HUES48 (cell line): Measurements from ENCODE around the gene WFDC1.

ENCODE experiments used
- H3K27ac ChIP-seq: one replicate; pipeline ENCODE4 v1.7.0; 2013; ENCODE audit warnings: low read depth, low read length, inconsistent platforms
- H3K27me3 ChIP-seq: 2 replicates; pipeline ENCODE4 v1.6.1; 2013; ENCODE audit warnings: mild to moderate bottlenecking, low read length; ENCODE audit not compliant: control insufficient read depth, insufficient read depth
- H3K36me3 ChIP-seq: 2 replicates; pipeline ENCODE4 v1.6.1; 2013; ENCODE audit warnings: low read length; ENCODE audit not compliant: control insufficient read depth, insufficient read depth
- H3K4me1 ChIP-seq: 2 replicates; pipeline ENCODE4 v1.6.1; 2013; ENCODE audit warnings: mild to moderate bottlenecking, low read length; ENCODE audit not compliant: control insufficient read depth, insufficient read depth
- H3K4me3 ChIP-seq: 2 replicates; pipeline ENCODE4 v1.5.1; 2013; ENCODE audit warnings: mild to moderate bottlenecking, low read depth, low read length
- H3K9ac ChIP-seq: 2 replicates; pipeline ENCODE4 v1.6.1; 2013; ENCODE audit warnings: mild to moderate bottlenecking, low read depth, low read length, moderate library complexity
- H3K9me3 ChIP-seq: 2 replicates; pipeline ENCODE4 v1.6.1; 2013; ENCODE audit warnings: low read length; ENCODE audit not compliant: control insufficient read depth, insufficient read depth

Gene WFDC1

GRCh38 chr16:84294531-84295142, at the start of gene WFDC1:
Gene WFDC1 (plus strand): TSS chr16:84294878. CDS start chr16:84294972, 94 bp downstream.
- H3K4me1 ChIP-seq, result peaks cover 30% of the 10 kb centered on the region
- no peak within 1 kb of the TSS for H3K9ac ChIP-seq
- no peaks in the 10 kb centered on the region for H3K36me3 ChIP-seq
- H3K9me3 ChIP-seq, result no peaks in the 10 kb centered on the region
- H3K27ac ChIP-seq, result no peak within 1 kb of the TSS
- no peak within 1 kb of the TSS for H3K4me3 ChIP-seq
- H3K27me3 ChIP-seq, result peaks cover 8% of the 10 kb centered on the region

GRCh38 chr16:84245956-84246678, 48.6 kb upstream of the WFDC1 start:
- H3K4me3 ChIP-seq, result no peak overlapping the region
- no peak overlapping the region for H3K27ac ChIP-seq
- no peaks in the 10 kb centered on the region; the same call in 1 of the 2 replicates for H3K27me3 ChIP-seq

GRCh38 chr16:84246679-84247077, 48.0 kb upstream of the WFDC1 start:
- H3K36me3 ChIP-seq, result no peaks in the 10 kb centered on the region
- H3K9me3 ChIP-seq, result no peaks in the 10 kb centered on the region
- no peaks in the 10 kb centered on the region for H3K4me1 ChIP-seq
- no peak overlapping the region for H3K4me3 ChIP-seq
- no peaks in the 10 kb centered on the region; the same call in 1 of the 2 replicates for H3K27me3 ChIP-seq
- no peak overlapping the region for H3K9ac ChIP-seq
- H3K27ac ChIP-seq, result no peak overlapping the region

More at GRCh38 chr16:84245956-84246678, 48.6 kb upstream of the WFDC1 start:
- no peaks in the 10 kb centered on the region for H3K4me1 ChIP-seq
- no peaks in the 10 kb centered on the region for H3K9me3 ChIP-seq
- H3K36me3 ChIP-seq, result no peaks in the 10 kb centered on the region
- H3K9ac ChIP-seq, result no peak overlapping the region

- Histone ChIP-seq H3K27me3 (no peaks in the 10 kb centered on the region; the same call in 1 of the 2 replicates), H3K27ac (no peak overlapping the region), H3K9ac (no peak overlapping the region), H3K36me3 (no peaks in the 10 kb centered on the region), H3K9me3 (no peaks in the 10 kb centered on the region), H3K4me1 (no peaks in the 10 kb centered on the region), H3K4me3 (no peak overlapping the region)
These were observed 47.3 kb upstream of the WFDC1 start for GRCh38 chr16:84247331-84247730.

- Histone ChIP-seq H3K4me1 (no peaks in the 10 kb centered on the region), H3K27ac (no peak overlapping the region), H3K9me3 (no peaks in the 10 kb centered on the region), H3K9ac (no peak overlapping the region), H3K4me3 (no peak overlapping the region), H3K27me3 (no peaks in the 10 kb centered on the region; the same call in 1 of the 2 replicates), H3K36me3 (no peaks in the 10 kb centered on the region)
These were observed 46.8 kb upstream of the WFDC1 start for GRCh38 chr16:84247844-84248243.

- no peaks in the 10 kb centered on the region; the same call in 1 of the 2 replicates for H3K27me3 ChIP-seq
- H3K36me3 ChIP-seq, result no peaks in the 10 kb centered on the region
- no peak overlapping the region for H3K4me3 ChIP-seq
- no peak overlapping the region for H3K9ac ChIP-seq
- no peak overlapping the region for H3K27ac ChIP-seq
- no peaks in the 10 kb centered on the region for H3K9me3 ChIP-seq
- no peaks in the 10 kb centered on the region for H3K4me1 ChIP-seq
These were observed 42.5 kb upstream of the WFDC1 start for GRCh38 chr16:84252184-84252583.

GRCh38 chr16:84253173-84253572, 41.5 kb upstream of the WFDC1 start:
- no peaks in the 10 kb centered on the region for H3K36me3 ChIP-seq
- H3K9me3 ChIP-seq, result no peaks in the 10 kb centered on the region
- H3K27ac ChIP-seq, result no peak overlapping the region
- H3K9ac ChIP-seq, result no peak overlapping the region
- no peaks in the 10 kb centered on the region; the same call in 1 of the 2 replicates for H3K27me3 ChIP-seq
- H3K4me1 ChIP-seq, result no peaks in the 10 kb centered on the region
- no peak overlapping the region for H3K4me3 ChIP-seq

- no peaks in the 10 kb centered on the region for H3K4me1 ChIP-seq
- no peak overlapping the region for H3K27ac ChIP-seq
- no peaks in the 10 kb centered on the region; the same call in 1 of the 2 replicates for H3K27me3 ChIP-seq
- H3K9ac ChIP-seq, result no peak overlapping the region
- H3K9me3 ChIP-seq, result no peaks in the 10 kb centered on the region
- H3K4me3 ChIP-seq, result no peak overlapping the region
- no peaks in the 10 kb centered on the region for H3K36me3 ChIP-seq
These were observed 40.6 kb upstream of the WFDC1 start for GRCh38 chr16:84254062-84254461.

- Histone ChIP-seq H3K9ac (no peak overlapping the region), H3K4me3 (no peak overlapping the region), H3K36me3 (no peaks in the 10 kb centered on the region)
These were observed 39.4 kb upstream of the WFDC1 start for GRCh38 chr16:84255050-84255810.

GRCh38 chr16:84258266-84258665, 36.4 kb upstream of the WFDC1 start:
- H3K27ac ChIP-seq, result no peak overlapping the region
- H3K4me3 ChIP-seq, result no peak overlapping the region
- H3K27me3 ChIP-seq, result no peaks in the 10 kb centered on the region
- H3K36me3 ChIP-seq, result no peaks in the 10 kb centered on the region
- no peaks in the 10 kb centered on the region for H3K4me1 ChIP-seq
- H3K9me3 ChIP-seq, result no peaks in the 10 kb centered on the region
- no peak overlapping the region for H3K9ac ChIP-seq

More at GRCh38 chr16:84255050-84255810, 39.4 kb upstream of the WFDC1 start:
- H3K27me3 ChIP-seq, result no peaks in the 10 kb centered on the region
- H3K9me3 ChIP-seq, result no peaks in the 10 kb centered on the region
- no peaks in the 10 kb centered on the region for H3K4me1 ChIP-seq
- H3K27ac ChIP-seq, result no peak overlapping the region

- no peaks in the 10 kb centered on the region for H3K4me1 ChIP-seq
- H3K27ac ChIP-seq, result no peak overlapping the region
- H3K9ac ChIP-seq, result no peak overlapping the region
- H3K4me3 ChIP-seq, result no peak overlapping the region
- H3K9me3 ChIP-seq, result no peaks in the 10 kb centered on the region
- H3K27me3 ChIP-seq, result no peaks in the 10 kb centered on the region
- H3K36me3 ChIP-seq, result no peaks in the 10 kb centered on the region
These were observed 35.0 kb upstream of the WFDC1 start for GRCh38 chr16:84259691-84260090.
